ES-I3 (cell line): ENCODE measurements around the gene SLC24A3.
"Not testable (repeated sequence)": the region's sequence is repeated elsewhere in the genome, so short reads cannot be mapped to it uniquely, and the experiment has no call there.

Experiments used
- H3K36me3 ChIP-seq: 2 replicates; pipeline ENCODE4 v1.6.1; 2013; ENCODE audit warnings: mild to moderate bottlenecking, low read length, control low read depth, moderate library complexity; ENCODE audit not compliant: insufficient read depth
- H3K4me1 ChIP-seq: 2 replicates; pipeline ENCODE4 v1.6.1; 2013; ENCODE audit warnings: mild to moderate bottlenecking, control low read depth, low read length; ENCODE audit not compliant: insufficient read depth
- H3K9ac ChIP-seq: 2 replicates; pipeline ENCODE4 v1.6.1; 2013; ENCODE audit warnings: low read depth, mild to moderate bottlenecking, low read length, moderate library complexity
- H3K9me3 ChIP-seq: 2 replicates; pipeline ENCODE4 v1.6.1; 2013; ENCODE audit warnings: mild to moderate bottlenecking, low read length, moderate library complexity; ENCODE audit not compliant: control insufficient read depth, insufficient read depth

Gene SLC24A3

GRCh38 chr20:19620446-19620845 is 408.0 kb downstream of the SLC24A3 start:
- H3K9ac ChIP-seq = no peak overlapping the region
- H3K4me1 ChIP-seq = peaks cover 8% of the 10 kb centered on the region
- 0 out of 2 replicates have a peak, but pooled peaks cover 7% of the 10 kb centered on the region for H3K9me3 ChIP-seq

GRCh38 chr20:19621072-19621471 is 408.6 kb downstream of the SLC24A3 start:
- H3K36me3 ChIP-seq = no peaks in the 10 kb centered on the region
- H3K9ac ChIP-seq = no peak overlapping the region
- 0 out of 2 replicates have a peak, but pooled peaks cover 7% of the 10 kb centered on the region for H3K9me3 ChIP-seq
- peaks cover 8% of the 10 kb centered on the region for H3K4me1 ChIP-seq

More at GRCh38 chr20:19620446-19620845, 408.0 kb downstream of the SLC24A3 start:
- no peaks in the 10 kb centered on the region for H3K36me3 ChIP-seq

DNA sequence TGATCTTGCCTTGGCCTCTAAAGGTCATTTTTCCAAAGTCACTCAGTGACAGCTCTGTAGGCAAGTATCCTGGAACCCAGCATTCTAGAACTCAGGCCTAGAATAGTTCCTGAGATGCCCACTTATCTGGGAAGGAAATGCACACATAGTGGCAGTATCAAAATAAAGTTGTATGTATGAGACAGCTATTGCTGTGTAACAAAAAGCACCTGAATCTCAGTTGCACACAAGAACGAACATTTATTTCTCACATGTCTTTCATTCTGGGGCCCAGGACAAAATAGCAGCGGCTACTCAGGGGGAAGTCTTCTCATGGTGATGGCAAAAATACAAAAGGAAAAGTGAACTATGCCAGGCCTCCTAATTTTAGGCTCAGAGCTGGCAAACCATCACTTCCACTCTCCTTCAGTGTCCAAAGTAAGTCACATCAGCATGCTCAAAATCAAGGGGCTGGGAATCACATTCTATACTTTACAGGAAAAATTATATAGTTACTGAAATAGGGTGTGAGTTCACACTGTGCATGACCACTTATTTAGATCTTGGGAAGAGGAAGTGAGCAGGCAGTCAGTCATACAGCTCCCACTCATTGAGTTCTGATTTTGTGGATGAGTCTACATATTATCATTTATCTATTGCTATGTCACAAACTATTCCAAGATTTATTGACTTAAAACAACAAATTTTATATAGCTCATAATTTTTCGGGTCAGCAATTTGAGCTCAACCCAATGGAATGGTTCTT is 412.0 kb downstream of the SLC24A3 start:
- Histone ChIP-seq H3K4me1 (peaks cover 8% of the 10 kb centered on the region), H3K9ac (no peak overlapping the region), H3K36me3 (no peaks in the 10 kb centered on the region), H3K9me3 (0 out of 2 replicates have a peak, but pooled peaks cover 7% of the 10 kb centered on the region)

- H3K36me3 ChIP-seq = no peaks in the 10 kb centered on the region
- peaks cover 8% of the 10 kb centered on the region for H3K4me1 ChIP-seq
- no peak overlapping the region for H3K9ac ChIP-seq
- H3K9me3 ChIP-seq = 0 out of 2 replicates have a peak, but pooled peaks cover 7% of the 10 kb centered on the region
Observed at GRCh38 chr20:19625426-19625825, 413.0 kb downstream of the SLC24A3 start.

GRCh38 chr20:19626896-19627295 is 414.5 kb downstream of the SLC24A3 start:
- H3K9ac ChIP-seq = no peak overlapping the region
- 0 out of 2 replicates have a peak, but pooled peaks cover 7% of the 10 kb centered on the region for H3K9me3 ChIP-seq
- H3K36me3 ChIP-seq = no peaks in the 10 kb centered on the region
- H3K4me1 ChIP-seq = no peaks in the 10 kb centered on the region

GRCh38 chr20:19628570-19629134 is 416.2 kb downstream of the SLC24A3 start:
- H3K4me1 ChIP-seq = no peaks in the 10 kb centered on the region
- H3K36me3 ChIP-seq = no peaks in the 10 kb centered on the region
- H3K9me3 ChIP-seq = 0 out of 2 replicates have a peak, but pooled peaks cover 7% of the 10 kb centered on the region
- no peak overlapping the region for H3K9ac ChIP-seq

DNA sequence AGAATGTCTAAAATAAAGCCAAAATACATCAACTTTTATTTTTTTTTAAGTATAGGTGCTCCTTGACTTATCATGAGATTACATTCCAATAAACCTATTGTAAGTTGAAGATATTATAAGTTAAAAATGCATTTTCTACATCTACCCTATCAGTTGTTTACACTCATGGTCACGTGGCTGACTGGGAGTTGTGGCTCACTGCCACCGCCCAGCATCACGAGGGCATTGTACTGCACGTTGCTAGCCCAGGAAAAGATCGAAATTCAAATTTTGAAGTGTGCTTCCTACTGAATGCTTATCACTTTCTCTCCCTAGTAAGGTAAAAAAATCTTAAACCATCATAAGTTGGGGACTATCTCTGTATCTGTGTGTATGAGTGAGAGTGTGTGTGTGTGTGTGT is 419.0 kb downstream of the SLC24A3 start:
- no peaks in the 10 kb centered on the region for H3K36me3 ChIP-seq
- H3K4me1 ChIP-seq = no peaks in the 10 kb centered on the region
- no peaks in the 10 kb centered on the region for H3K9me3 ChIP-seq
- no peak overlapping the region for H3K9ac ChIP-seq

GRCh38 chr20:19633985-19634384 is 421.5 kb downstream of the SLC24A3 start:
- Histone ChIP-seq H3K9me3 (no peaks in the 10 kb centered on the region), H3K36me3 (no peaks in the 10 kb centered on the region), H3K4me1 (no peaks in the 10 kb centered on the region), H3K9ac (no peak overlapping the region)

GRCh38 chr20:19639471-19640045 is 427.1 kb downstream of the SLC24A3 start:
- not testable (repeated sequence) for H3K9me3 ChIP-seq, H3K9ac ChIP-seq, H3K4me1 ChIP-seq, H3K36me3 ChIP-seq

DNA sequence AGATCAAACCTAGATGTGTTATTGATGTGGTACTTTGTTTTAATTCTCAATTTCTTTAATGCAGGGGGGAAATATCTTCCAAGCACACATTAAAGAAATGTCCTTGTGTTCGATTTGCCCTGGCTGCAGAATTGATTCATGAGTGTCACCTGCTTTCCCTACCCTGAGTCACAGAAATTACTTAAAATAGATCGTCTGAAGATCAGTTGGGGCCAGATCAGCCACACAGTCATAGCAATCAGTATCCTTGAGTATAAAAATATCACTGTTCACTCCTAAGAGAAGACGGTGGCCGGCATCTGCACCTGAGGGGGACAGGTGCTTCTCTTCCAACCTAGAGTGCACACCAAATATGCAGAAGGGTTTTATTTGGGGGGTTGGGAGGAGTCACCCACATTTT is 430.4 kb downstream of the SLC24A3 start:
- Histone ChIP-seq H3K9ac (no peak overlapping the region), H3K4me1 (no peaks in the 10 kb centered on the region), H3K36me3 (no peaks in the 10 kb centered on the region), H3K9me3 (no peaks in the 10 kb centered on the region)

DNA sequence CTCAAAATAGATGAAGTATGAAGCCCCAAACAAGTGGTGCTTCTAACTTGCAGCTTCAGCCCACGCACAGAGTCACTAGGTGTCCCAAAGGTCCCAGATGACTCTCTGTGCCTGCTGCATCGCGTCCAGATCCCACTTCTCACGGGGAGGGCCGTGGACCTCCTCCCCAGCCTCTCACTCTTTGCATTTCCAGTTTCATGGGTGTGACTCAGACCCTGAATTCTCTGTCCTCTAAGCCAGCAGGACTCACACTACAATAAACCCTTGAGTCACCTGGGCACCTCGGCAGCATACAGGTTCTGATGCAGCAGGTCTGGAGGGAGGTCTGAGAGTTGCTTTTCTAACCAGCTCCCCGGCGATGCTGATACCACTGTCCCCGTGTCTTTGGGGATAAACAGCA is 431.6 kb downstream of the SLC24A3 start:
- H3K36me3 ChIP-seq = no peaks in the 10 kb centered on the region
- no peaks in the 10 kb centered on the region for H3K4me1 ChIP-seq
- H3K9ac ChIP-seq = no peak overlapping the region
- H3K9me3 ChIP-seq = no peaks in the 10 kb centered on the region

DNA sequence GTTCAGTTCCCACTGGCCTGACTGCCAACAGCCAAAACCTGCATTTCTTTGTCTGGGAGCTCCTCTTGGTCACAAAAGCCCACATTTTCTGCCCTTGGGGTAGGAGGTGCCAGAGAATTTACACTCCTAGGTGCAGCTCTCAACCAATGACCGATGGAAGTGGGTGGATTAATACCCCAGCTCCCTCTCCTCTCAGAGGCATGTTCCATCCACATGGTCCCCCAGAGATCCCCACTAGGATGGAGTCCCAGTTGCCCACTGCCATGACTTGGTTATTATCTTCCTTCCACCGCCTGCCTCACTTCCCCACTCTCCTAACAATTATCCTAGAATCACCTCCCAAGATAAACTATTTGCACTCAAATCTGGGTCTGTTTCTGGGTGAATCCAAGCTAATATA is 434.5 kb downstream of the SLC24A3 start:
- Histone ChIP-seq H3K4me1 (no peaks in the 10 kb centered on the region), H3K36me3 (no peaks in the 10 kb centered on the region)

GRCh38 chr20:19648024-19648423 is 435.6 kb downstream of the SLC24A3 start:
- no peak overlapping the region for H3K9ac ChIP-seq
- no peaks in the 10 kb centered on the region for H3K36me3 ChIP-seq
- no peaks in the 10 kb centered on the region for H3K4me1 ChIP-seq
- 0 out of 2 replicates have a peak, but pooled peaks cover 2% of the 10 kb centered on the region for H3K9me3 ChIP-seq

More for the DNA sequence above, 434.5 kb downstream of the SLC24A3 start:
- no peak overlapping the region for H3K9ac ChIP-seq
- 0 out of 2 replicates have a peak, but pooled peaks cover 2% of the 10 kb centered on the region for H3K9me3 ChIP-seq

DNA sequence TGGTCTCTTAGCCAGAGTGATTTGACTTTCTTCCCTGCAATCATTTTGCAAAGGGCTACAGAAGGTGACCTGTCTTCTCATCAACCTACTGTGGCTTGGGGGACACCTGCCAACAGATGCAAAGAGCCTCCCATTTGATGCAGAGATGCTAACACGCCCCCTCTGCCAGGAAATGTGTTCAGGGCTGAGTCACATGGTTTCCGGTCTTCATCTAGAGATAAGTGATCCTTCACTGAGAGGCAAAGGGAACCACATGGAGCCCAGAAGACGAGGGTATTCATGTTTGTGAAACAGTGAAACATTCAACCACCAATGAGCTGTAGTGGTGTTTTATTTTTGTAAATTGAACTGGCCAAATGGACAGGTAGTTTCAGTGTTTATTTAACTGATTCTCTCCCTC is 436.6 kb downstream of the SLC24A3 start:
- H3K9ac ChIP-seq = no peak overlapping the region
- H3K4me1 ChIP-seq = no peaks in the 10 kb centered on the region
- H3K36me3 ChIP-seq = no peaks in the 10 kb centered on the region
- H3K9me3 ChIP-seq = 0 out of 2 replicates have a peak, but pooled peaks cover 2% of the 10 kb centered on the region

DNA sequence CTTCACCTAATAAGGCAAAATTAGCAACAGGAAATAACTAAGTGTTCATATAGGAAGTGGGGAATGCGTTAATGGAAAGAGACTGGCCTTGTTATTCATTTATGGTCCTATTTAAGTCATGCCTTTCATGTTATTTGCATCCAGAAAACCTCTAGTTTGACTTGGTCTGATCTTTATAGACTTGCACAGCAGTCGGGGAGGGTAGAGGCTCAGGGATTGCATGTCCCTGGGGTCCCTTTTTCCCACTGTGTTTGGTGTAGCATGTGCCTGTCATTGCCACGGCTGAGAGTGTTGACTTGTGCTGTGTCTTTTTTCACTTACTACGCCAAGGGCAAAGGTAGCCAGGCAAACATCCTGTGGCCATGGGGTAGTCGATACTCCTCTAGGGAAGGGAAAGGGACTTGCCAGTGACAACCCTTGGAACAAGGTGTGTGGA is 440.2 kb downstream of the SLC24A3 start:
- no peak overlapping the region for H3K9ac ChIP-seq
- H3K9me3 ChIP-seq = 0 out of 2 replicates have a peak, but pooled peaks cover 2% of the 10 kb centered on the region
- H3K36me3 ChIP-seq = no peaks in the 10 kb centered on the region
- no peaks in the 10 kb centered on the region for H3K4me1 ChIP-seq
